ENCODE measurements around the gene ADM2. TPM values are rescaled to one million over a fixed set of nuclear protein-coding genes. Genes with fewer than 3 reads are reported as not detected.

Gene ADM2
- total RNA-seq, 1 donor from 2014 or later: 4.4 TPM

DNA sequence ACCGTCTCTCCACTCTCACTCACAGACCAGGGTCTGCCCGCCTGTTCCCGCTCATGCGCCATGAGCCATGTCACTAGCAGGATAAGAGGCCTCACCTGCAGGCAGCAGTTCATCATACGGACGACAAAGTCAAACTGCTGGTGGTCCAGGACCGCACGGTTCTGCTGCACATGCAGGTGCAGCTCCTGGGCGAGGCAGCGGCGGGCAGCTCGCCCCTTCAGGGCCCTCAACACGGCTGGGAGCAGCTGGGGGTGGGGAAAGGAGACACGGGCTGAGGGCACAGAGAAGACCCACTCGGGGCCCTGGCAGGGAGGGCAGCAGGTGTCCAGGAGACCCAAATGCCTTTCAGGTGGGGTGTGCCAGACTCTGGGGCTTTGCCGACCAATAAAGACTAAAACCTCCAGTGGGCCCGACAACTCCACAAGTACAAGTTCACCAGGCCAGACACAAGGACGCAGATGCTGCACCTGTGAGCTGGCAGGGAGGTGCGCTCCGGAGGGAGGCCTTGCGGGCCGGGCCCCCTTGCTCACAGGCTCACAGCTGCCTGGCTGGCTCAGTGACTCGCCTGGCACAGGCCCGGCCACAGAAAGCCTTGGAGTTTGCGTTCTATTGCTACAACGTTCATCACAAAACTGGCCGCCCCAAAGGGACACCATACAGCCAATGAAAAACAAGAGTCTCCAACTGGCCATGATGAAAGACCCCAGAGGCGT, 18.0 kb upstream of the ADM2 start:
- TF ChIP-seq, protein P1, sequence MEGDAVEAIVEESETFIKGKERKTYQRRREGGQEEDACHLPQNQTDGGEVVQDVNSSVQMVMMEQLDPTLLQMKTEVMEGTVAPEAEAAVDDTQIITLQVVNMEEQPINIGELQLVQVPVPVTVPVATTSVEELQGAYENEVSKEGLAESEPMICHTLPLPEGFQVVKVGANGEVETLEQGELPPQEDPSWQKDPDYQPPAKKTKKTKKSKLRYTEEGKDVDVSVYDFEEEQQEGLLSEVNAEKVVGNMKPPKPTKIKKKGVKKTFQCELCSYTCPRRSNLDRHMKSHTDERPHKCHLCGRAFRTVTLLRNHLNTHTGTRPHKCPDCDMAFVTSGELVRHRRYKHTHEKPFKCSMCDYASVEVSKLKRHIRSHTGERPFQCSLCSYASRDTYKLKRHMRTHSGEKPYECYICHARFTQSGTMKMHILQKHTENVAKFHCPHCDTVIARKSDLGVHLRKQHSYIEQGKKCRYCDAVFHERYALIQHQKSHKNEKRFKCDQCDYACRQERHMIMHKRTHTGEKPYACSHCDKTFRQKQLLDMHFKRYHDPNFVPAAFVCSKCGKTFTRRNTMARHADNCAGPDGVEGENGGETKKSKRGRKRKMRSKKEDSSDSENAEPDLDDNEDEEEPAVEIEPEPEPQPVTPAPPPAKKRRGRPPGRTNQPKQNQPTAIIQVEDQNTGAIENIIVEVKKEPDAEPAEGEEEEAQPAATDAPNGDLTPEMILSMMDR (conservative IDR thresholded peaks at IDR 0.05; ENCODE audit: low read depth, low read length): no peak
- no peak for DNase-seq (ENCODE audit: low read depth)
- H3K4me3 ChIP-seq (ENCODE audit: low read depth, low read length): no peak overlapping the region

DNA sequence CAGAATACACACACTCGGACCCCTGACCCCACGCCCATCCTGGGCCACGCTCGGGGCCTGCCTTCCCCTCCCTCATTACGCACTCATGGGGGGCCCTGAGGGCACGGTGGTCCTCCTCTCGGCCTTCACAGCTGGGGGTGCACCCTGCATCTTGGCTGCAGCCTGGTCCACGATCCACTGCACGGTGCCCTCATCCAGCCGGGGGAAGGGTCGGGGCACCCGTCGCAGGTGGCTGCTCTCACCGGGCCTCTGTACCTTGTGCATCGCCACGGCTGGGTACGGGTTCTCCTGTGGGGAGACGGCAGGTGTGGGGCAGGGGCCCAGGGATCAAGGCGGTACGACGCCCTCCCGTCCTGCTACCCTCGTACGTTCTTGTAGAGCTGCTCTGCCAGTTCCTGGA, 16.9 kb upstream of the ADM2 start:
- TF ChIP-seq, protein P1 (conservative IDR thresholded peaks at IDR 0.05; ENCODE audit: low read depth, low read length): no peak
- no peak overlapping the region for H3K4me3 ChIP-seq (ENCODE audit: low read depth, low read length)
- DNase-seq (ENCODE audit: low read depth): no peak

DNA sequence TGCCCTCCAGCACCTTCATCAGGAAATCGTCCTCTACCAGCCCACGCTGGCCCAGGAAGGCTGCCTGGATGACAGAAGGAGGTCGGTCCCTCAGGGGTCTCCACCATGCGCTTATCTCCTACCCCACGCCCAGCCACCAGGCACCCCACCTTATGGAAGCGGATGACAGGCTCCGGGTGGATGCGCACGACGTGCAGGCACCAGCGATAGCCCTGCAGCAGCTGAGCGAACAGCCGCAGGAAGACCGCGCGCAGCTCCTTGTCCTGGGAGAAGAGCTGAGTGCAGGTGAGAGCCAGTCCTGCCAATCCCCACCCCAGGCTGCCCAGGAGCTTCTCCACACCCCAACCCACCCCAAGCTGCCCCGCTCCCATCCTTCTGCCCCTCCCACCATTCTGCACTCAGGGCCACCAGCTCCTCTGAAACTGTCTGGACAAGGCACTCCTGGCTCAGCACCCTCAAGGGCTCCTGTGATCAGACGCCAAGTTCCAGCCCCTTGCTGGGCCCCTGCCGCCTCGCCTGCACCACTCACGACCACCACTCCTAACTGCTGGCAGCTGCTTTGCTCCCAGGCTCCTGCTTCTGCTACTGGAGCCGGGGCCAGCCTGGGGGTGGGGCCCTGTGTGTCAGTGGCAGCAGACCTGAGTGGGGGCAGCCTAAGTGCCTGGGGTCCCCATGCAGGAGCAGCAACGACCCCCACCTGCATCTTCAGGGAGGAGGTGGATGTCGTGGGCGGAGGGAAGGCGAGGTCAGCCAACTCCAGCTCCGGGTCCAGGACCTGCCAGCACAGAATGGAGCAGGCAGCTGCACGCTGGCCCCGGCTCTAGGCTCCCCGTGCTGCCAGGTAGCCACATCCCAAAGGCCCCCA, 16.0 kb upstream of the ADM2 start:
- TF ChIP-seq, protein P1 (conservative IDR thresholded peaks at IDR 0.05; ENCODE audit: low read depth, low read length): no peak
- DNase-seq (ENCODE audit: low read depth): no peak
- no peak overlapping the region for H3K4me3 ChIP-seq (ENCODE audit: low read depth, low read length)

DNA sequence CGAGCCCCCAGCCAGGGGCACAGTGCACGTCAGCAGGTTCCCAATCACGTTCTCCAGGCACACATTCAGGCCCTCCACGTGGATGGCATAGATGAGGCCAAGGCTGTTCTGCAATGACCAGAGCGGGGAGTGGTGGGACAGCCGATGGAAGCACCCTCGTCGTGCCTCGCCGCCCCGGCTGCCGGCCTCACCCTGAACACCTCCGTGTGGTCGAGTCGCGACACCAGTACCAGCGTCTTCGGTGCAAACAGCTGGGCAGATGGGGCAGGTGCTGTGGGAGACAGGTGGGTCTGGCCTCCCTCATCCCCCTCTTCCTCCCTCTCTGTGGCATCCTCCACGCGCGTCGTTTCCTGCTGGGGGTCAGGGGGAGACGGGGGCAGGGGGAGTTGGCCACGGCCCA, 14.0 kb upstream of the ADM2 start:
- H3K4me3 ChIP-seq (ENCODE audit: low read depth, low read length): no peak overlapping the region
- DNase-seq (ENCODE audit: low read depth): no peak
- TF ChIP-seq, protein P1 (conservative IDR thresholded peaks at IDR 0.05; ENCODE audit: low read depth, low read length): no peak

DNA sequence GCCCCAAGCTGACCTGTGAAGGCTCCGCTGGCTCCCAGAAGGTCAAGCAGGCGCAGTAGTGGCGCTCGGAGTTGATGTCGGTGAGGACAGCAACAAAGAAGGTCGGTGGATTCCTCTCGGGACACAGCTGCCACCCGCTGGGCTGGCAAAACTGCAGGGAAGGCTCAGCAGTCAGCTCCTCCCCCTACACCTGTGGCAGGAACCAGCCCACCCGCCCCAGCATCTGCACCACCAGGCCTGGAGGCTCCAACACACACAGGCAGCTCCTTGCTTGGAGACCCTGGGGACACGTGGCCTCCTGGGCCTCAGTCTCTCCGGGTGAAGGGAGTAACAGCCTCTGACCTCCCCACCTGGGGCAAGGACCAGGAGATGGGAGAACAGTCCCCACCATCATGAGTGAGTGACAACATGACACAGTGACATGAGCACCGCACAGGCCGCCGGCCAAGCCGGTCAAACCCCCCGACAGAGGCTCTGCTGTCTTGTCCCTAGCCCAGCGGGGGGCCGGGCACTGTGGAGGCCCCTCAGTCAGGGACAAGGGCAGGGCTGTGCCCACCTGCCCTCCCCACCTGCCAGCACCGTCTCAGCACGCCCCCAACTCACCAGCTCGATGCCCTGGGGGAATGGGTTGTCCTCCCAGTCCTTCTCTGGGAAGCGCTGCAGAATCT, 13.4 kb upstream of the ADM2 start:
- TF ChIP-seq, protein P1 (conservative IDR thresholded peaks at IDR 0.05; ENCODE audit: low read depth, low read length): no peak
- DNase-seq (ENCODE audit: low read depth): no peak
- no peak overlapping the region for H3K4me3 ChIP-seq (ENCODE audit: low read depth, low read length)

DNA sequence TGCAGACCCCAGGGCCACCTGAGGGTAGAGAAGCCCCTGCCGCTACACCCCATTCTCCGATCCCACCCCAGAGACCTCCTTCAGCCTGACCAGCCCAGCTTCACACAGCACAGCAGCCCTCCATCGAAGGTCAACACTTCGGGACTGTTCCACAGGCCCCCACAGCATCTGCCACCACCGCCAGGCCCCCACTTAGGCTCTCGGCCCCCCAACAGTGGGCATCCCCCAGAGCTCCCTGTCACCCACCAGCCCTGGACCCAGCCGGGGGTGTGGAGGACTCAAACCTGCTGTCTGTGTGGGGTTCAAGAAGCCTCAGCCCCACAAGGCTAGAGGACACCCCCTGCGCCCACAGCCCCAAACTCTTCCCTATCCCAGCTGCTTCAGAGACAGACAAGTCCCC, 12.7 kb upstream of the ADM2 start:
- no peak overlapping the region for H3K4me3 ChIP-seq (ENCODE audit: low read depth, low read length)
- DNase-seq (ENCODE audit: low read depth): no peak
- TF ChIP-seq, protein P1 (conservative IDR thresholded peaks at IDR 0.05; ENCODE audit: low read depth, low read length): no peak
